ENCODE data around the gene L1CAM.

DNA sequence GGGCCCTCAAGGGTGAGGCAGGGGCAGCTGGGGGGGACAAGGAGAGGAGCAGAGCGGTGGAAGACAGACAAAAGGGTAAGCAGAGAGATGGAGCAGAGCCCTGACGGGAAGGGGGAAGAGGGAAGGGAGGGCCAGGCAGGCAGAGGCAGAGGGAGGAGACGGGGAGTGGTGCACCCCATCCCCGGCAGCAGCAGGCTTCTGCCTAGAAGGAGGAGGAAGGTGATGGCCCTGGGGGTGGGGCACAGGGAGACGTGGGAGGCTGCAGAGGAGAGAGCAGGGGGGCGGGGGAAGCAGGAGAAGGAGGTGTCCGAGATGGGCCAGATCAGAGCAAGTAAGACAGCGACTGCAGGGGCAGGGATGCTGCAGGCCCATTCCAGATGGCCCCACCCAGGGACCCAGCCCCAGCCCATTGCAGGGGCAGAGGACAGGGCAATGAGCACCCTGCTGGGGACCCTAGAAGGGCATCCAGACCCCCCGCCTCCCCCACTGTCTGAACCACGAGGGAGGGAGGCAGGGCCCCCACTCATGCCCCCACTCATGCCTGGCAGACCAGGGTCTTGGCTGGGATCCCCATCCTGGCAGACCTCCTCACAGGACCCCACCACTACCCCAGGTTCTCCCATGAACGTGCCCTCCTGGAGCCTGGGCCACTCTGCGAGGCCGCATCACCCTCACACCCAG lies 2.7 kb downstream of the L1CAM start:
- TF ChIP-seq, protein P1, sequence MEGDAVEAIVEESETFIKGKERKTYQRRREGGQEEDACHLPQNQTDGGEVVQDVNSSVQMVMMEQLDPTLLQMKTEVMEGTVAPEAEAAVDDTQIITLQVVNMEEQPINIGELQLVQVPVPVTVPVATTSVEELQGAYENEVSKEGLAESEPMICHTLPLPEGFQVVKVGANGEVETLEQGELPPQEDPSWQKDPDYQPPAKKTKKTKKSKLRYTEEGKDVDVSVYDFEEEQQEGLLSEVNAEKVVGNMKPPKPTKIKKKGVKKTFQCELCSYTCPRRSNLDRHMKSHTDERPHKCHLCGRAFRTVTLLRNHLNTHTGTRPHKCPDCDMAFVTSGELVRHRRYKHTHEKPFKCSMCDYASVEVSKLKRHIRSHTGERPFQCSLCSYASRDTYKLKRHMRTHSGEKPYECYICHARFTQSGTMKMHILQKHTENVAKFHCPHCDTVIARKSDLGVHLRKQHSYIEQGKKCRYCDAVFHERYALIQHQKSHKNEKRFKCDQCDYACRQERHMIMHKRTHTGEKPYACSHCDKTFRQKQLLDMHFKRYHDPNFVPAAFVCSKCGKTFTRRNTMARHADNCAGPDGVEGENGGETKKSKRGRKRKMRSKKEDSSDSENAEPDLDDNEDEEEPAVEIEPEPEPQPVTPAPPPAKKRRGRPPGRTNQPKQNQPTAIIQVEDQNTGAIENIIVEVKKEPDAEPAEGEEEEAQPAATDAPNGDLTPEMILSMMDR (IDR thresholded peaks at IDR 0.05) = no peak
- TF ChIP-seq POLR2AphosphoS5 (IDR thresholded peaks at IDR 0.05; ENCODE audit: low read depth, low read length) (no peak), TCF7L2 (IDR thresholded peaks at IDR 0.05; ENCODE audit: low read depth, low read length) (no peak)

All from Panc1 (cell line).